Putamen (tissue), 1 donor: ENCODE data around the gene STX19.
"Not testable (repeated sequence)": the region's sequence is repeated elsewhere in the genome, so short reads cannot be mapped to it uniquely, and the experiment has no call there.

Experiments used
- DNase-seq: peaks from one replicate; pipeline ENCODE4 v3.0.0-alpha.2; 2016; ENCODE audit warnings: low spot score

Gene STX19

GRCh38 chr3:94028093-94028837 is at the start of gene STX19:
Gene STX19, minus strand, starts transcription at chr3:94028597. Its CDS starts 13,328 bp downstream, at chr3:94015269.
- no peak for DNase-seq

- DNase-seq = no peak
Observed at GRCh38 chr3:94076055-94076454, 47.7 kb upstream of the STX19 start.

DNA sequence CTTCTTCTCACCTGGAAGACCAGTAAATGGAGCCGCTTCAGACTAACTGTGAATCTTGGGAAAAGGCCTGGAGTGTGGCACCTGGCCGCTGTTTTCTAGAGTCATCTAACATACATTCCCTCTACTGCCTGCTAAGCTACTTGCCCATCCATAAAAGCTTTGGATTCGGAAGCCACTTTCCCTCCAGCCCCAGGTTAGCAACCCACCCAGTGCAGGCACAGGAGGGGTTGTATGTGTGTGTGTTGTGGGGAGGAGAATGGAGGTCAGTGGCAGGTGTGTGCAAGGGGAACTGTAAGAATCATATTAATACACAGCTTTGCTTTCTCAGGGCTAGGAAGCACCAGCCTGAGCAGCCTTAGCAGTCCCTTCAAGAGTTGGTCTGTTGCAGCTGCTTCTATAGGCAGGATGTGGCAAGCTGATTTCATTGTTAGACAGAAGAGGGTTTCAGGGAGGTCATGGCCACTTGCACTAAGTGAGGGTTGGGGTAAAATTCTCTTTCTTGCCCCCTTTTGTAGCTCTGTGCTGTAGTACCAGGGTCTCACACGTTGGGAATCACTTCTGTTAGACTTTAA is 43.4 kb upstream of the STX19 start:
- no peak for DNase-seq

GRCh38 chr3:94070341-94070911 is 42.0 kb upstream of the STX19 start:
- DNase-seq = no peak

DNA sequence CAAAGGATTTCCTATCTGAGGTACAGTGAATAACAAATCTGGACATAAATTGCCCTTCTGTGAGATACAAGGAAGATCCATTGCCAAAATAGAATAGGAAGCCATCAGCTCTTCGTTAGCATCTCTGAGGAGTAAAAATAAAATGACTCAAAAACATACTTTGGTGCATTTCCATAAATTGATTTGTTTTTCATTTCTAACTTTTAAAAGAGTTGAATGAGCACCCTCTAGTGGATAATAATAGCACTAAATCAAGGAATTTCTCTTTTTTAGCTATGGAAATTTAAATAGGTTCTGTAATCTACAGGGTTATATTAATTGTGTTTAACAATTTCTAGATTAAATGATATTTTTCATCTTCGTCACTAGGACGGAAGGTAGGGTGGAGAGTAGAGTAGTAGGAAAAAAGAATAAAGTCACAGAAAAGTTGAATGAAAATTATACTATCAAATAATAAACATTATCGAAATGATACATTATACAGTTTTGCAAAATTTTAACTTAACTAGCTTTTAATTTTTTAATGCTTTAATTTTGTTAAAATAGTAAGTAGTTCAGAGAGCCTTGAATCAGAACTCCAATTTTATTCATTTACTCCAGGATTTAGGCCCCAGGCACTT is 40.9 kb upstream of the STX19 start:
- no peak for DNase-seq

DNA sequence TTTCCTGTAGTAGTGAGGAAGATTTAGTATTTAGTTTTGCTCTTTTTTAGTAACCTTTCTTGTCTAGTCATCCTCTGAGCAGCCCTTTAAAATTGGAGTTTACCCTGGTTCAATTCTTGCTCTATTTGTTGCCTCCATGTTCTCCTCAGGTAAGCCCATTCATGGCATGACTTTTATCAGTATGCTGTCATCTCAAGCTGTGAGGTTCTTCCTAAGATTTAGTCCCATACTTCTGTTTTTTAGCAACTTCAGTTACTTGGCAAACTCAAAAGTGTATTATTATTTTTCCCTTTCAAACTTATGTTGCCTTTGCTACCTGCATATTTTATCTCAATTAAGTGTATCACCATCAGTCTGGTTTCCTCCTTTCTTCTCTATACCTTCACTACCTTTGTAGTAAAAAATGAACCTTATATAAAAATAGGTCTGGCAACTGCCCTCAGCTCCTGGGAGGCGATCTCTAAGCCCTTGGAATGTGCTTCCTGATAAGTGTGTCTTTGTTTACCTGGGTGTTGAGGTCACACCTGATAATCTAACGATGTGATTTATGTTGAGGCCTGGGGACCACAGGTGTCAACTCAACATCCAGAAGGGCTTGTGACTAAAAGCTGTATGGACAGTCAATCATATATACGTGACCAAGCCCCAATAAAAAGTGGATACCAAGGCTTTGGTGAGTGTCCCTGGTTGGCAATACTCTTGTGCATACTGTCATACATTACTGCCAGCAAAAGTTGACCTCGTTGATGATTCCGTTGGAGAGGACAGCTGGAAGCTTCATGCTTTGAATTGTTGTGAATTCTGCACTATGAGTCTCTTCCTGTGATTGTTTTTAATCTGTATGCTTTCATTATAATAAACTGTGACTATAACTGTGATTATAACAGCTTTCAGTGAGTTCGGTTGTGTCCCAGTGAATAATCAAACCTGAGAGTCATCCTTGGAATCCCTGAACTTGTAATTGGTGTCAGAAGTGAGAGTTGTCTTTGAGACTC is 38.4 kb upstream of the STX19 start:
- DNase-seq = no peak

GRCh38 chr3:94065819-94066480 is 37.6 kb upstream of the STX19 start:
- DNase-seq = peak; percentile 42

DNA sequence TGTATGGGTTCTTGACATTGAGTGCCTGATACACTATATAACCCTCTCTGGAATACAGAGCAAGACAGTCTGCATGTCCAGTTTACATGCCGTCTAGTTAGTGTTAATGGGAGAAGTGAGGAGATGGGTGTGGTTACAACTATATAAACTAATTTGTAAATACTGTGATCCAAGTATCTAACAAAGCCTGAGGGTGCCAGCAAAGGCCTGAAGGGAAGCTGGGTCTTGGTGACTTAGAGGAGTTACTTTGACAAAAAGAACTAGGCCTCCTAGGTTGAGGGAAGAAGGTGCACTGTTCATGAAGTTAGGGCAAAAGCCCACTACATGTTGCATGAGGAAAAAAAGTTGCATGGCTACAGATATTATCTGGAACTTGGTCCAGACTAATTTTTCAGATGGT is 36.7 kb upstream of the STX19 start:
- DNase-seq = no peak

GRCh38 chr3:94064243-94064860 is 36.0 kb upstream of the STX19 start:
- no peak for DNase-seq

GRCh38 chr3:94063496-94064119 is 35.2 kb upstream of the STX19 start:
- no peak for DNase-seq

- DNase-seq = peak; percentile 88
Observed at GRCh38 chr3:94062513-94063404, 34.4 kb upstream of the STX19 start, which contains the start of the genes DHFR2 and NSUN3. Gene DHFR2, minus strand, starts transcription at chr3:94062916. Its CDS starts 1,405 bp downstream, at chr3:94061511. Gene NSUN3, plus strand, starts transcription at chr3:94063061. Its CDS starts 66 bp downstream, at chr3:94063127.

GRCh38 chr3:94061297-94061696 is 32.9 kb upstream of the STX19 start:
- DNase-seq = no peak

DNA sequence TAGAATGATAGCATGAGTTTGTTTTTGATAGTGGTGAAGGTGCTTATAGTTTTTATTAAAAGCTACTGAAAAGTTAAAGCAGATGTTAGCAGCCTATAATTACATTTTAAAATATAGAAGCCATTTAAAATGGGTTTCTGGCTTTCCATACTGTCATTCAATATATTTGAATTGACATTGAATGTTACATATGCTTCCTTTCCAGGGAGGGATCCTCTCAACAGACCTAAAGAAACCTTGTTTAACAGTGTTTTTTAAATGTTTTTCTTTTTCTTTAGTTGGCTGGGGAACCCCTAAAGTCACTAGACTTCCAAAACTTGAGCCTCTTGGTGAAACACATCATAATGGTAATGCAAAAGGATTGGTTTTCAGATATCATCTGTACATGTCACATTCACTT is 22.1 kb upstream of the STX19 start:
- no peak for DNase-seq

DNA sequence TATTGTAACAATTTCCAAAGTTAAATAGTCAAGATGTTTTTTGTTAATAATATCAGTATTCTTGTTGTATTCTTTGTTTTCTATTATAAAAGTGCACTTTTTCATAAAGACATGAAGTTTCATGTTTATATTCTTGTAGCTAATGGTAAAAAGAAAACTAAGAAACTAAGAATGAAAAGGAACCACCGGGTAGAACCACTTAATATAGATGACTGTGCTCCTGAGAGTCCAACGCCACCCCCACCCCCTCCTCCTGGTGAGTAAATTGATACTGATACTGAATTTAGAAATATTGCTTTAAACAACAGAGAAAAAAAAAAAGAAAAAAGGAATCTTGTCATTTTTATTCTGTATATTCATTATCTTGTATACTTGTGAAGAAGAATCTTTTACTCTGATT is 20.9 kb upstream of the STX19 start:
- DNase-seq = no peak

- DNase-seq = no peak
Observed at GRCh38 chr3:94046533-94046932, 18.1 kb upstream of the STX19 start.

GRCh38 chr3:94044100-94044936 is 15.9 kb upstream of the STX19 start:
- DNase-seq = not testable (repeated sequence)

GRCh38 chr3:94043285-94043684 is 14.9 kb upstream of the STX19 start:
- DNase-seq = no peak

DNA sequence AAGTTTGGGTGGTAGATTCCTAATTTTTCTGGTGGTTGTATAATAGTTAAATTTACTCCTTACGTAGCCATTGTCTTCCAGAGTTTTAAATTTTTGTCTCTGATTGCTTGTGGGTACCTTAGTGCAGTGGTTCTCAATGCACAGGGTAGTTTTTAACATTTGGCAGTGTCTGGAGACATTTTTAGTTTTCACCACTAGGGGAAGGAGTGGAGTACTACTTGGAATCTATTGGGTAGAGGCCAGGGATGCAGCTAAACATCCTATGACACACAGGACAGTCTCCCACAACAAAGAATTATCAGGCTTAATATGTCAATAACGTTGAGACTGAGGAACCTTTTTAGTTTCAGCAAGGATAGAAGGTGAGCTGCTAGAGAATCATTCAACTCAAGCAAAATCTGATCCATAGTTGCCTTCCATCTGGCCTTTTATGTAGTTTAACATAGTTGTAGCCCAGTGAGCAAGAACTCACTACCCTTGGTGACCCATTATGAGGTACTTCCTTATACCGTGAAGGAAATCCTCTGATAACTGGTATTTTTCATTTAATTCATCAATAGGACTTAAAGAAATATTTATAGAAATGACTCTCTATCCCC is 8.6 kb upstream of the STX19 start:
- peak; percentile 21 for DNase-seq
